ENCODE results near the gene PCDHA5.
"Not testable (repeated sequence)": the region's sequence is repeated elsewhere in the genome, so short reads cannot be mapped to it uniquely, and the experiment has no call there.

The PCDHA5 gene

GRCh38 chr5:140791089-140791488, 30.3 kb upstream of the PCDHA5 start:
- H3K4me3 ChIP-seq (IDR thresholded peaks at IDR 0.05; ENCODE audit: insufficient read depth, low read depth, low read length) = no peak overlapping the region
- H2AFZ ChIP-seq (ENCODE audit: low read depth) = no peak overlapping the region
- H3K9ac ChIP-seq = no peak overlapping the region
- no peaks in the 10 kb centered on the region for H3K4me1 ChIP-seq (ENCODE audit: low read depth, poor library complexity, severe bottlenecking)
- TF ChIP-seq CTCF (conservative IDR thresholded peaks at IDR 0.05; ENCODE audit: low read depth, low read length) = no peak
- no peaks in the 10 kb centered on the region for H3K27me3 ChIP-seq (ENCODE audit: insufficient read depth, low read depth)
- no peaks in the 10 kb centered on the region for H3K79me2 ChIP-seq (ENCODE audit: insufficient read depth, low read depth)
- H3K27ac ChIP-seq = no peak overlapping the region
- no peaks in the 10 kb centered on the region for H3K36me3 ChIP-seq (ENCODE audit: insufficient read depth)
- H3K4me2 ChIP-seq = no peak overlapping the region
- H4K20me1 ChIP-seq (ENCODE audit: insufficient read depth) = no peaks in the 10 kb centered on the region

DNA sequence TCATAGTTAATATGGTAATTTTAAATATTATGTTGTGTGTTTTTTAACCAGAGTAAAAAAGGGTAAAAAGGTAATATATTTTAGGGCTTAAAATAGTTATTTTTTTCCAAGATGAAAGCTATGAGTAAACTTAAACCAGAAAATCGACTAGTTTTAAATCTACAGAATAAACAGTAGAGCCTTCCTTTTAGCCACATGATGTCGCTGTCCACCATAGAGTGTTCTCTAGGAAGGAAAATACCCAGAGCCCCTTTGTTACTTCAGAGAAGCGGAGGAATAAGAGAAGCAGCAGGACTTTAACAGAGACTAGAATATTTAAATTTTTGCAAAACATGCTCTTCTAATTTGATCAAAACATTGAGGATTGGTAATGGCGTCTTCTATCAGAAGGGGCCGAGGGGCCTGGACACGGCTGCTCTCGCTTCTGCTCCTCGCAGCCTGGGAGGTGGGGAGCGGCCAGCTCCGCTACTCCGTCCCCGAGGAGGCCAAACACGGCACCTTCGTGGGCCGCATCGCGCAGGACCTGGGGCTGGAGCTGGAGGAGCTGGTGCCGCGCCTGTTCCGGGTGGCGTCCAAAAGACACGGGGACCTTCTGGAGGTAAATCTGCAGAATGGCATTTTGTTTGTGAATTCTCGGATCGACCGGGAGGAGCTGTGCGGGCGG, 26.7 kb upstream of the PCDHA5 start, which contains the start of gene PCDHA2:
PCDHA2 (plus strand) TSS at position 258 of the 664 bp plus-strand sequence.
- TF ChIP-seq CTCF (conservative IDR thresholded peaks at IDR 0.05; ENCODE audit: low read depth, low read length) = 0 out of 2 replicates have a peak, but pooled peaks have one; percentile 12
- Histone ChIP-seq H3K36me3 (ENCODE audit: insufficient read depth) (no peaks in the 10 kb centered on the region), H3K4me1 (ENCODE audit: low read depth, poor library complexity, severe bottlenecking) (no peaks in the 10 kb centered on the region), H3K4me2 (no peak within 1 kb of the TSS), H3K79me2 (ENCODE audit: insufficient read depth, low read depth) (no peaks in the 10 kb centered on the region), H3K27me3 (ENCODE audit: insufficient read depth, low read depth) (no peaks in the 10 kb centered on the region), H3K27ac (no peak within 1 kb of the TSS), H3K4me3 (IDR thresholded peaks at IDR 0.05; ENCODE audit: insufficient read depth, low read depth, low read length) (no peak within 1 kb of the TSS), H2AFZ (ENCODE audit: low read depth) (no peak within 1 kb of the TSS), H4K20me1 (ENCODE audit: insufficient read depth) (no peaks in the 10 kb centered on the region), H3K9ac (no peak within 1 kb of the TSS)

GRCh38 chr5:140795259-140795641, 26.2 kb upstream of the PCDHA5 start:
- Histone ChIP-seq H3K79me2 (ENCODE audit: insufficient read depth, low read depth) (no peaks in the 10 kb centered on the region), H3K27me3 (ENCODE audit: insufficient read depth, low read depth) (no peaks in the 10 kb centered on the region), H3K27ac (no peak overlapping the region), H3K4me2 (no peak overlapping the region), H4K20me1 (ENCODE audit: insufficient read depth) (no peaks in the 10 kb centered on the region), H3K4me1 (ENCODE audit: low read depth, poor library complexity, severe bottlenecking) (no peaks in the 10 kb centered on the region), H3K36me3 (ENCODE audit: insufficient read depth) (no peaks in the 10 kb centered on the region), H2AFZ (ENCODE audit: low read depth) (no peak overlapping the region), H3K9ac (no peak overlapping the region), H3K4me3 (IDR thresholded peaks at IDR 0.05; ENCODE audit: insufficient read depth, low read depth, low read length) (no peak overlapping the region)
- 0 out of 2 replicates have a peak, but pooled peaks have one; percentile 1 for TF ChIP-seq CTCF (conservative IDR thresholded peaks at IDR 0.05; ENCODE audit: low read depth, low read length)

DNA sequence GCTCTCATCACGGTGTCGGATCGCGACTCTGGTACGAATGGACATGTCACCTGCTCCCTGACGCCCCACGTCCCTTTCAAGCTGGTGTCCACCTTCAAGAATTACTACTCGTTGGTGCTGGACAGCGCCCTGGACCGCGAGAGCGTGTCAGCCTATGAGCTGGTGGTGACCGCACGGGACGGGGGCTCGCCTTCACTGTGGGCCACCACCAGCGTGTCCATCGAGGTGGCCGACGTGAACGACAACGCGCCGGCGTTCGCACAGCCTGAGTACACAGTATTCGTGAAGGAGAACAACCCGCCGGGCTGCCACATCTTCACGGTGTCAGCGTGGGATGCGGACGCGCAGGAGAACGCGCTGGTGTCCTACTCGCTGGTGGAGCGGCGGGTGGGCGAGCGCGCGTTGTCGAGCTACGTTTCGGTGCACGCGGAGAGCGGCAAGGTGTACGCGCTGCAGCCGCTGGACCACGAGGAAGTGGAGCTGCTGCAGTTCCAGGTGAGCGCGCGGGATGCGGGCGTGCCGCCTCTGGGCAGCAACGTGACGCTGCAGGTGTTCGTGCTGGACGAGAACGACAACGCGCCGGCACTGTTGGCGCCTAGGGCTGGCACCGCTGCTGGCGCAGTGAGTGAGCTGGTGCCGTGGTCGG, 25.2 kb upstream of the PCDHA5 start:
- not testable (repeated sequence) for H3K4me1 ChIP-seq (ENCODE audit: low read depth, poor library complexity, severe bottlenecking); H2AFZ ChIP-seq (ENCODE audit: low read depth); H3K79me2 ChIP-seq (ENCODE audit: insufficient read depth, low read depth); H4K20me1 ChIP-seq (ENCODE audit: insufficient read depth); H3K4me2 ChIP-seq; H3K9ac ChIP-seq; H3K36me3 ChIP-seq (ENCODE audit: insufficient read depth); H3K27ac ChIP-seq; H3K27me3 ChIP-seq (ENCODE audit: insufficient read depth, low read depth); H3K4me3 ChIP-seq (IDR thresholded peaks at IDR 0.05; ENCODE audit: insufficient read depth, low read depth, low read length)

- no peaks in the 10 kb centered on the region for H3K4me1 ChIP-seq (ENCODE audit: low read depth, poor library complexity, severe bottlenecking)
- H3K79me2 ChIP-seq (ENCODE audit: insufficient read depth, low read depth) = no peaks in the 10 kb centered on the region
- no peaks in the 10 kb centered on the region for H3K27me3 ChIP-seq (ENCODE audit: insufficient read depth, low read depth)
- no peak overlapping the region for H3K9ac ChIP-seq
- no peak overlapping the region for H3K27ac ChIP-seq
- no peaks in the 10 kb centered on the region for H3K36me3 ChIP-seq (ENCODE audit: insufficient read depth)
- no peak overlapping the region for H2AFZ ChIP-seq (ENCODE audit: low read depth)
- H3K4me3 ChIP-seq (IDR thresholded peaks at IDR 0.05; ENCODE audit: insufficient read depth, low read depth, low read length) = no peak overlapping the region
- H4K20me1 ChIP-seq (ENCODE audit: insufficient read depth) = no peaks in the 10 kb centered on the region
- H3K4me2 ChIP-seq = no peak overlapping the region
- no peak for TF ChIP-seq CTCF (conservative IDR thresholded peaks at IDR 0.05; ENCODE audit: low read depth, low read length)
These were observed 24.7 kb upstream of the PCDHA5 start for GRCh38 chr5:140796718-140797095.

All from KMS-11 (cell line).